ENCODE measurements around the gene ELOF1. TPM values are rescaled to one million over a fixed set of nuclear protein-coding genes. Genes with fewer than 3 reads are reported as not detected.
A peak's percentile ranks its signal among the peaks of the same experiment; 100 is the strongest.
"Not testable (repeated sequence)": the region's sequence is repeated elsewhere in the genome, so short reads cannot be mapped to it uniquely, and the experiment has no call there.

ELOF1 gene
- total RNA-seq, 2 experiments from 2014 or later: 47.9 to 52.8 TPM

GRCh38 chr19:11565649-11565980 lies 6.6 kb upstream of the ELOF1 start:
- H3K9me3 Mint-ChIP-seq (ENCODE audit: insufficient read depth); H3K4me3 Mint-ChIP-seq; CTCF ChIA-PET; H3K36me3 Mint-ChIP-seq (ENCODE audit: low read depth); H3K27ac Mint-ChIP-seq; ATAC-seq; DNase-seq; H3K27me3 Mint-ChIP-seq (ENCODE audit: low read depth); POLR2A ChIA-PET: not testable (repeated sequence)
- peaks cover 23% of the 10 kb centered on the region for H3K4me1 Mint-ChIP-seq (ENCODE audit: low read depth)

GRCh38 chr19:11564082-11564807 lies 5.2 kb upstream of the ELOF1 start:
- H3K4me1 Mint-ChIP-seq (ENCODE audit: low read depth): peaks cover 31% of the 10 kb centered on the region
- H3K36me3 Mint-ChIP-seq (ENCODE audit: low read depth); DNase-seq; H3K27ac Mint-ChIP-seq; H3K27me3 Mint-ChIP-seq (ENCODE audit: low read depth); H3K4me3 Mint-ChIP-seq; POLR2A ChIA-PET; H3K9me3 Mint-ChIP-seq (ENCODE audit: insufficient read depth); ATAC-seq: not testable (repeated sequence)
- CTCF ChIA-PET: interaction anchor here (1.0 to 7.4 kb wide), 3 partner anchors 11 to 183 kb away, joined by 3 to 187 read pairs (median 4); partner anchors contain the start of gene ACP5

GRCh38 chr19:11563532-11563931 lies 4.5 kb upstream of the ELOF1 start:
- Mint-ChIP-seq H3K4me1 (ENCODE audit: low read depth) (peaks cover 29% of the 10 kb centered on the region), H3K9me3 (ENCODE audit: insufficient read depth) (no peaks in the 10 kb centered on the region), H3K27ac (no peak overlapping the region), H3K36me3 (ENCODE audit: low read depth) (peaks cover 3% of the 10 kb centered on the region), H3K4me3 (no peak overlapping the region), H3K27me3 (ENCODE audit: low read depth) (no peaks in the 10 kb centered on the region)
- DNase-seq: no peak
- ChIA-PET POLR2A (interaction anchor here (1.6 kb wide), 1 partner anchor 17 kb away, joined by 7 read pairs; no protein-coding TSS in a partner anchor), CTCF (interaction anchor here (1.0 to 7.4 kb wide), 4 partner anchors 11 to 182 kb away, joined by 3 to 187 read pairs (median 4); partner anchors contain the start of gene ACP5)
- no peak for ATAC-seq

- ChIA-PET POLR2A (interaction anchor here (1.3 to 3.6 kb wide), 2 partner anchors 21 to 28 kb away, joined by 6 to 15 read pairs; no protein-coding TSS in a partner anchor), CTCF (interaction anchor here (0.6 to 7.4 kb wide), 17 partner anchors 8 to 238 kb away, joined by 3 to 187 read pairs (median 5); partner anchors contain the start of genes ACP5, ECSIT, SWSAP1 and ZNF491)
- DNase-seq (peak; percentile 84), ATAC-seq (peak; percentile 55)
- no peaks in the 10 kb centered on the region for H3K9me3 Mint-ChIP-seq (ENCODE audit: insufficient read depth)
- H3K27ac Mint-ChIP-seq: peak overlapping the region; percentile 7
- H3K4me3 Mint-ChIP-seq: peak overlapping the region; percentile 65
- H3K36me3 Mint-ChIP-seq (ENCODE audit: low read depth): peaks cover 15% of the 10 kb centered on the region
- H3K27me3 Mint-ChIP-seq (ENCODE audit: low read depth): no peaks in the 10 kb centered on the region
- peaks cover 39% of the 10 kb centered on the region for H3K4me1 Mint-ChIP-seq (ENCODE audit: low read depth)
Observed at GRCh38 chr19:11560404-11561051, 1.5 kb upstream of the ELOF1 start.

- POLR2A ChIA-PET: no interaction called here
- Mint-ChIP-seq H3K4me3 (peak overlapping the region; percentile 42), H3K27me3 (ENCODE audit: low read depth) (no peaks in the 10 kb centered on the region), H3K27ac (no peak overlapping the region), H3K4me1 (ENCODE audit: low read depth) (peaks cover 48% of the 10 kb centered on the region), H3K36me3 (ENCODE audit: low read depth) (peaks cover 36% of the 10 kb centered on the region), H3K9me3 (ENCODE audit: insufficient read depth) (no peaks in the 10 kb centered on the region)
- CTCF ChIA-PET: interaction anchor here (4.8 kb wide), 1 partner anchor 21 kb away, joined by 23 read pairs; no protein-coding TSS in a partner anchor
- ATAC-seq: no peak
- no peak for DNase-seq
Observed at GRCh38 chr19:11556634-11557420, 2.2 kb downstream of the ELOF1 start.

- H3K4me3 Mint-ChIP-seq: no peak overlapping the region
- POLR2A ChIA-PET: no interaction called here
- H3K27ac Mint-ChIP-seq: no peak overlapping the region
- H3K27me3 Mint-ChIP-seq (ENCODE audit: low read depth): no peaks in the 10 kb centered on the region
- ATAC-seq (no peak), DNase-seq (no peak)
- H3K9me3 Mint-ChIP-seq (ENCODE audit: insufficient read depth): no peaks in the 10 kb centered on the region
- peaks cover 36% of the 10 kb centered on the region for H3K36me3 Mint-ChIP-seq (ENCODE audit: low read depth)
- peaks cover 40% of the 10 kb centered on the region for H3K4me1 Mint-ChIP-seq (ENCODE audit: low read depth)
- CTCF ChIA-PET: interaction anchor here (1.5 to 1.6 kb wide), 2 partner anchors 31 to 38 kb away, joined by 3 to 4 read pairs; no protein-coding TSS in a partner anchor
Observed at GRCh38 chr19:11555246-11555645, 3.8 kb downstream of the ELOF1 start.

GRCh38 chr19:11554160-11554559 lies 4.9 kb downstream of the ELOF1 start:
- ATAC-seq: no peak

GRCh38 chr19:11552666-11553372 lies 6.2 kb downstream of the ELOF1 start:
- CTCF ChIA-PET: interaction anchor here (1.1 to 1.3 kb wide), 2 partner anchors 10 to 16 kb away, joined by 3 to 5 read pairs; no protein-coding TSS in a partner anchor
- peaks cover 28% of the 10 kb centered on the region for H3K36me3 Mint-ChIP-seq (ENCODE audit: low read depth)
- H3K4me1 Mint-ChIP-seq (ENCODE audit: low read depth): peaks cover 30% of the 10 kb centered on the region
- H3K9me3 Mint-ChIP-seq (ENCODE audit: insufficient read depth): no peaks in the 10 kb centered on the region
- H3K27me3 Mint-ChIP-seq (ENCODE audit: low read depth): no peaks in the 10 kb centered on the region
- DNase-seq (no peak), ATAC-seq (no peak)
- no peak overlapping the region for H3K4me3 Mint-ChIP-seq
- H3K27ac Mint-ChIP-seq: no peak overlapping the region
- POLR2A ChIA-PET: no interaction called here

More at GRCh38 chr19:11554160-11554559, 4.9 kb downstream of the ELOF1 start:
- Mint-ChIP-seq H3K27ac (peak overlapping the region; percentile 62), H3K4me3 (no peak overlapping the region), H3K4me1 (ENCODE audit: low read depth) (peaks cover 36% of the 10 kb centered on the region), H3K27me3 (ENCODE audit: low read depth) (no peaks in the 10 kb centered on the region), H3K36me3 (ENCODE audit: low read depth) (peaks cover 34% of the 10 kb centered on the region), H3K9me3 (ENCODE audit: insufficient read depth) (no peaks in the 10 kb centered on the region)
- peak; percentile 53 for DNase-seq
- CTCF ChIA-PET: interaction anchor here (1.5 to 1.6 kb wide), 2 partner anchors 32 to 39 kb away, joined by 3 to 4 read pairs; no protein-coding TSS in a partner anchor
- POLR2A ChIA-PET: no interaction called here

GRCh38 chr19:11551603-11552235 lies 7.3 kb downstream of the ELOF1 start:
- H3K27ac Mint-ChIP-seq: no peak overlapping the region
- POLR2A ChIA-PET: no interaction called here
- H3K4me3 Mint-ChIP-seq: no peak overlapping the region
- DNase-seq: no peak
- ATAC-seq: peak; percentile 52
- H3K27me3 Mint-ChIP-seq (ENCODE audit: low read depth): no peaks in the 10 kb centered on the region
- peaks cover 23% of the 10 kb centered on the region for H3K36me3 Mint-ChIP-seq (ENCODE audit: low read depth)
- no peaks in the 10 kb centered on the region for H3K9me3 Mint-ChIP-seq (ENCODE audit: insufficient read depth)
- peaks cover 21% of the 10 kb centered on the region for H3K4me1 Mint-ChIP-seq (ENCODE audit: low read depth)
- CTCF ChIA-PET: interaction anchor here (1.1 to 1.3 kb wide), 2 partner anchors 9 to 15 kb away, joined by 3 to 5 read pairs; no protein-coding TSS in a partner anchor

- ATAC-seq: no peak
- Mint-ChIP-seq H3K9me3 (ENCODE audit: insufficient read depth) (no peaks in the 10 kb centered on the region), H3K27me3 (ENCODE audit: low read depth) (no peaks in the 10 kb centered on the region), H3K36me3 (ENCODE audit: low read depth) (peaks cover 18% of the 10 kb centered on the region), H3K4me1 (ENCODE audit: low read depth) (peaks cover 16% of the 10 kb centered on the region), H3K27ac (no peak overlapping the region), H3K4me3 (no peak overlapping the region)
- no peak for DNase-seq
- POLR2A ChIA-PET: no interaction called here
- CTCF ChIA-PET: no interaction called here
Observed at GRCh38 chr19:11550265-11550664, 8.8 kb downstream of the ELOF1 start.
